Measurements from ENCODE around the gene KCNQ1OT1.
A peak's percentile ranks its signal among the peaks of the same experiment; 100 is the strongest.

The KCNQ1OT1 gene

GRCh38 chr11:2683806-2684205 lies 16.0 kb downstream of the KCNQ1OT1 start:
- no peaks in the 10 kb centered on the region for H3K27me3 ChIP-seq (ENCODE audit: control insufficient read depth in 3 of 3, insufficient read depth in 3 of 3, low read depth in 1 of 3, low read length in 3 of 3)
- no peak overlapping the region for H3K4ac ChIP-seq (ENCODE audit: low read length)
- H3K18ac ChIP-seq (ENCODE audit: low read length) = no peak overlapping the region
- no peak overlapping the region for H3K9ac ChIP-seq (ENCODE audit: low read depth, low read length, poor library complexity)
- no peak overlapping the region for H2AK5ac ChIP-seq (ENCODE audit: low read depth, low read length)
- no peak overlapping the region for H2AFZ ChIP-seq (ENCODE audit: low read length)
- H3K23ac ChIP-seq (ENCODE audit: low read depth, low read length, poor library complexity) = no peak overlapping the region
- no peak overlapping the region for H4K8ac ChIP-seq (ENCODE audit: low read depth, low read length)
- no CpG with 5 or more reads among the region's 4 CpGs for WGBS, 2 donors (ENCODE audit: extremely low coverage in 2 of 2, insufficient read length in 2 of 2, insufficient replicate concordance in 1 of 2)
- H3K9me3 ChIP-seq (replicated peaks in 1 of 2; ENCODE audit: control insufficient read depth in 2 of 2, insufficient read depth in 1 of 2, low read depth in 1 of 2, low read length in 2 of 2) = no peaks in the 10 kb centered on the region
- H2BK12ac ChIP-seq (ENCODE audit: low read length) = no peak overlapping the region
- no peak overlapping the region for H2BK120ac ChIP-seq (ENCODE audit: low read depth, low read length)
- H2BK5ac ChIP-seq (ENCODE audit: low read length) = no peak overlapping the region
- no peaks in the 10 kb centered on the region for H3K79me1 ChIP-seq (ENCODE audit: low read depth, low read length)
- peaks cover 4 to 6% of the 10 kb centered on the region in 2 donors for H3K4me1 ChIP-seq (ENCODE audit: control insufficient read depth in 2 of 2, insufficient read depth in 1 of 2, low read depth in 1 of 2, low read length in 2 of 2)
- H2BK15ac ChIP-seq (ENCODE audit: low read length) = no peak overlapping the region
- H3K36me3 ChIP-seq (replicated peaks in 1 of 2; ENCODE audit: control insufficient read depth in 2 of 2, insufficient read depth in 2 of 2, low read length in 2 of 2) = peaks cover 0 to 8% of the 10 kb centered on the region in 2 donors
- H4K91ac ChIP-seq (ENCODE audit: low read depth, low read length, poor library complexity) = no peak overlapping the region
- no peak overlapping the region for H3K14ac ChIP-seq (ENCODE audit: low read length)
- no peak overlapping the region for H3K4me2 ChIP-seq (ENCODE audit: insufficient read depth, low read length, poor library complexity, severe bottlenecking)
- no peak overlapping the region for H3K4me3 ChIP-seq (ENCODE audit: low read length in 2 of 2)
- no peak overlapping the region for H3K27ac ChIP-seq (replicated peaks; ENCODE audit: low read length)
- DNase-seq (ENCODE audit: low spot score) = no peak

- H3K14ac ChIP-seq (ENCODE audit: low read length) = no peak overlapping the region
- H3K4ac ChIP-seq (ENCODE audit: low read length) = no peak overlapping the region
- no peaks in the 10 kb centered on the region for H3K27me3 ChIP-seq (ENCODE audit: control insufficient read depth in 3 of 3, insufficient read depth in 3 of 3, low read depth in 1 of 3, low read length in 3 of 3)
- no peak overlapping the region for H2BK5ac ChIP-seq (ENCODE audit: low read length)
- H2BK12ac ChIP-seq (ENCODE audit: low read length) = no peak overlapping the region
- no peak for DNase-seq (ENCODE audit: low spot score)
- no peak overlapping the region for H3K27ac ChIP-seq (replicated peaks; ENCODE audit: low read length)
- H2BK15ac ChIP-seq (ENCODE audit: low read length) = no peak overlapping the region
- WGBS, 2 donors (ENCODE audit: extremely low coverage in 2 of 2, insufficient read length in 2 of 2, insufficient replicate concordance in 1 of 2) = no CpG with 5 or more reads among the region's 5 CpGs
- H2AFZ ChIP-seq (ENCODE audit: low read length) = no peak overlapping the region
- no peak overlapping the region for H2AK5ac ChIP-seq (ENCODE audit: low read depth, low read length)
- no peak overlapping the region for H3K9ac ChIP-seq (ENCODE audit: low read depth, low read length, poor library complexity)
- H3K4me3 ChIP-seq (ENCODE audit: low read length in 2 of 2) = no peak overlapping the region
- H3K79me1 ChIP-seq (ENCODE audit: low read depth, low read length) = no peaks in the 10 kb centered on the region
- H4K91ac ChIP-seq (ENCODE audit: low read depth, low read length, poor library complexity) = no peak overlapping the region
- H4K8ac ChIP-seq (ENCODE audit: low read depth, low read length) = no peak overlapping the region
- H3K4me1 ChIP-seq (ENCODE audit: control insufficient read depth in 2 of 2, insufficient read depth in 1 of 2, low read depth in 1 of 2, low read length in 2 of 2) = no peaks in the 10 kb centered on the region
- peaks cover 0 to 8% of the 10 kb centered on the region in 2 donors for H3K36me3 ChIP-seq (replicated peaks in 1 of 2; ENCODE audit: control insufficient read depth in 2 of 2, insufficient read depth in 2 of 2, low read length in 2 of 2)
- no peak overlapping the region for H3K18ac ChIP-seq (ENCODE audit: low read length)
- no peak overlapping the region for H2BK120ac ChIP-seq (ENCODE audit: low read depth, low read length)
- H3K9me3 ChIP-seq (replicated peaks in 1 of 2; ENCODE audit: control insufficient read depth in 2 of 2, insufficient read depth in 1 of 2, low read depth in 1 of 2, low read length in 2 of 2) = no peaks in the 10 kb centered on the region
- no peak overlapping the region for H3K4me2 ChIP-seq (ENCODE audit: insufficient read depth, low read length, poor library complexity, severe bottlenecking)
- no peak overlapping the region for H3K23ac ChIP-seq (ENCODE audit: low read depth, low read length, poor library complexity)
Observed at GRCh38 chr11:2681408-2682145, 18.2 kb downstream of the KCNQ1OT1 start.

GRCh38 chr11:2679011-2679676 lies 20.6 kb downstream of the KCNQ1OT1 start:
- H2BK12ac ChIP-seq (ENCODE audit: low read length) = no peak overlapping the region
- H3K9ac ChIP-seq (ENCODE audit: low read depth, low read length, poor library complexity) = no peak overlapping the region
- no peak for DNase-seq (ENCODE audit: low spot score)
- H3K23ac ChIP-seq (ENCODE audit: low read depth, low read length, poor library complexity) = no peak overlapping the region
- H3K27me3 ChIP-seq (ENCODE audit: control insufficient read depth in 3 of 3, insufficient read depth in 3 of 3, low read depth in 1 of 3, low read length in 3 of 3) = no peaks in the 10 kb centered on the region
- no peak overlapping the region for H2BK15ac ChIP-seq (ENCODE audit: low read length)
- H4K8ac ChIP-seq (ENCODE audit: low read depth, low read length) = no peak overlapping the region
- H3K4me1 ChIP-seq (ENCODE audit: control insufficient read depth in 2 of 2, insufficient read depth in 1 of 2, low read depth in 1 of 2, low read length in 2 of 2) = peaks cover 0 to 8% of the 10 kb centered on the region in 2 donors
- H3K9me3 ChIP-seq (replicated peaks in 1 of 2; ENCODE audit: control insufficient read depth in 2 of 2, insufficient read depth in 1 of 2, low read depth in 1 of 2, low read length in 2 of 2) = no peaks in the 10 kb centered on the region
- H4K91ac ChIP-seq (ENCODE audit: low read depth, low read length, poor library complexity) = no peak overlapping the region
- no peak overlapping the region for H3K18ac ChIP-seq (ENCODE audit: low read length)
- no peak overlapping the region for H3K27ac ChIP-seq (replicated peaks; ENCODE audit: low read length)
- peak overlapping the region in 1 of 2 donors; percentile 28 for H3K4me3 ChIP-seq (ENCODE audit: low read length in 2 of 2)
- H3K4ac ChIP-seq (ENCODE audit: low read length) = no peak overlapping the region
- H2AFZ ChIP-seq (ENCODE audit: low read length) = no peak overlapping the region
- H2AK5ac ChIP-seq (ENCODE audit: low read depth, low read length) = no peak overlapping the region
- no peak overlapping the region for H3K4me2 ChIP-seq (ENCODE audit: insufficient read depth, low read length, poor library complexity, severe bottlenecking)
- no peak overlapping the region for H2BK5ac ChIP-seq (ENCODE audit: low read length)
- no peaks in the 10 kb centered on the region for H3K79me1 ChIP-seq (ENCODE audit: low read depth, low read length)
- H3K14ac ChIP-seq (ENCODE audit: low read length) = no peak overlapping the region
- no CpG with 5 or more reads among the region's 2 CpGs for WGBS, 2 donors (ENCODE audit: extremely low coverage in 2 of 2, insufficient read length in 2 of 2, insufficient replicate concordance in 1 of 2)
- H2BK120ac ChIP-seq (ENCODE audit: low read depth, low read length) = no peak overlapping the region
- H3K36me3 ChIP-seq (replicated peaks in 1 of 2; ENCODE audit: control insufficient read depth in 2 of 2, insufficient read depth in 2 of 2, low read length in 2 of 2) = peaks cover 0 to 5% of the 10 kb centered on the region in 2 donors

GRCh38 chr11:2678396-2678795 lies 21.4 kb downstream of the KCNQ1OT1 start:
- H3K14ac ChIP-seq (ENCODE audit: low read length) = no peak overlapping the region
- H2BK12ac ChIP-seq (ENCODE audit: low read length) = no peak overlapping the region
- no peak overlapping the region for H3K4me3 ChIP-seq (ENCODE audit: low read length in 2 of 2)
- no peak overlapping the region for H4K91ac ChIP-seq (ENCODE audit: low read depth, low read length, poor library complexity)
- no peak overlapping the region for H3K18ac ChIP-seq (ENCODE audit: low read length)
- no peak overlapping the region for H3K4me2 ChIP-seq (ENCODE audit: insufficient read depth, low read length, poor library complexity, severe bottlenecking)
- H2BK15ac ChIP-seq (ENCODE audit: low read length) = no peak overlapping the region
- peaks cover 0 to 5% of the 10 kb centered on the region in 2 donors for H3K36me3 ChIP-seq (replicated peaks in 1 of 2; ENCODE audit: control insufficient read depth in 2 of 2, insufficient read depth in 2 of 2, low read length in 2 of 2)
- peaks cover 0 to 8% of the 10 kb centered on the region in 2 donors for H3K4me1 ChIP-seq (ENCODE audit: control insufficient read depth in 2 of 2, insufficient read depth in 1 of 2, low read depth in 1 of 2, low read length in 2 of 2)
- H2BK120ac ChIP-seq (ENCODE audit: low read depth, low read length) = no peak overlapping the region
- no peak overlapping the region for H3K23ac ChIP-seq (ENCODE audit: low read depth, low read length, poor library complexity)
- no peaks in the 10 kb centered on the region for H3K79me1 ChIP-seq (ENCODE audit: low read depth, low read length)
- H2AK5ac ChIP-seq (ENCODE audit: low read depth, low read length) = no peak overlapping the region
- no peak overlapping the region for H3K27ac ChIP-seq (replicated peaks; ENCODE audit: low read length)
- H3K4ac ChIP-seq (ENCODE audit: low read length) = no peak overlapping the region
- WGBS, 2 donors (ENCODE audit: extremely low coverage in 2 of 2, insufficient read length in 2 of 2, insufficient replicate concordance in 1 of 2) = no CpG with 5 or more reads among the region's 1 CpG
- no peaks in the 10 kb centered on the region for H3K9me3 ChIP-seq (replicated peaks in 1 of 2; ENCODE audit: control insufficient read depth in 2 of 2, insufficient read depth in 1 of 2, low read depth in 1 of 2, low read length in 2 of 2)
- H2BK5ac ChIP-seq (ENCODE audit: low read length) = no peak overlapping the region
- H2AFZ ChIP-seq (ENCODE audit: low read length) = no peak overlapping the region
- no peak overlapping the region for H3K9ac ChIP-seq (ENCODE audit: low read depth, low read length, poor library complexity)
- H3K27me3 ChIP-seq (ENCODE audit: control insufficient read depth in 3 of 3, insufficient read depth in 3 of 3, low read depth in 1 of 3, low read length in 3 of 3) = no peaks in the 10 kb centered on the region
- no peak overlapping the region for H4K8ac ChIP-seq (ENCODE audit: low read depth, low read length)
- DNase-seq (ENCODE audit: low spot score) = no peak

Data from neuronal stem cell (in vitro differentiated cells).